Stimulated activated memory B cell treated with anti-CD40 and anti-IgM and Interleukin-4, amounts not matched to agents 10 μg/mL and 1 μg/mL and 100 μg/mL, for 72 hours (primary cell): ENCODE measurements around the gene CUBN.

Experiments
- ATAC-seq: fragments of 150-1000 bp; cut with Tn5 transposase; 2 replicates; pipeline ENCODE4 v1.10.0; 2021
- H3K27ac Mint-ChIP-seq: one replicate; pipeline ENCODE4 v1.8.0; 2022; ENCODE audit warnings: mild to moderate bottlenecking, mixed read lengths
- H3K27me3 Mint-ChIP-seq: one replicate; pipeline ENCODE4 v1.8.0; 2022; ENCODE audit warnings: mixed read lengths
- H3K36me3 Mint-ChIP-seq: one replicate; pipeline ENCODE4 v1.8.0; 2022; ENCODE audit warnings: mixed read lengths
- H3K4me1 Mint-ChIP-seq: one replicate; pipeline ENCODE4 v1.8.0; 2022; ENCODE audit warnings: mixed read lengths
- H3K4me3 Mint-ChIP-seq: one replicate; pipeline ENCODE4 v1.8.0; 2022; ENCODE audit warnings: mild to moderate bottlenecking, moderate library complexity, mixed read lengths
- H3K9me3 Mint-ChIP-seq: one replicate; pipeline ENCODE4 v1.8.0; 2022; ENCODE audit warnings: mixed read lengths

CUBN gene

GRCh38 chr10:17010363-17011145 lies 119.1 kb downstream of the CUBN start:
- Mint-ChIP-seq H3K4me3 (no peak overlapping the region), H3K27ac (no peak overlapping the region), H3K36me3 (peaks cover 11% of the 10 kb centered on the region), H3K9me3 (no peaks in the 10 kb centered on the region), H3K4me1 (no peaks in the 10 kb centered on the region), H3K27me3 (peaks cover 11% of the 10 kb centered on the region)
- no peak for ATAC-seq

GRCh38 chr10:17009212-17009700 lies 120.4 kb downstream of the CUBN start:
- no peaks in the 10 kb centered on the region for H3K9me3 Mint-ChIP-seq
- no peak for ATAC-seq
- H3K27me3 Mint-ChIP-seq, result peaks cover 24% of the 10 kb centered on the region
- H3K27ac Mint-ChIP-seq, result no peak overlapping the region
- H3K4me3 Mint-ChIP-seq, result no peak overlapping the region
- H3K36me3 Mint-ChIP-seq, result peaks cover 11% of the 10 kb centered on the region
- no peaks in the 10 kb centered on the region for H3K4me1 Mint-ChIP-seq

GRCh38 chr10:17007418-17007770 lies 122.2 kb downstream of the CUBN start:
- H3K36me3 Mint-ChIP-seq, result peaks cover 11% of the 10 kb centered on the region
- H3K27me3 Mint-ChIP-seq, result peaks cover 31% of the 10 kb centered on the region
- H3K9me3 Mint-ChIP-seq, result no peaks in the 10 kb centered on the region
- no peak overlapping the region for H3K4me3 Mint-ChIP-seq
- no peak for ATAC-seq
- no peak overlapping the region for H3K27ac Mint-ChIP-seq
- peaks cover 4% of the 10 kb centered on the region for H3K4me1 Mint-ChIP-seq

GRCh38 chr10:17006631-17007417 lies 122.8 kb downstream of the CUBN start:
- H3K4me3 Mint-ChIP-seq, result no peak overlapping the region

DNA sequence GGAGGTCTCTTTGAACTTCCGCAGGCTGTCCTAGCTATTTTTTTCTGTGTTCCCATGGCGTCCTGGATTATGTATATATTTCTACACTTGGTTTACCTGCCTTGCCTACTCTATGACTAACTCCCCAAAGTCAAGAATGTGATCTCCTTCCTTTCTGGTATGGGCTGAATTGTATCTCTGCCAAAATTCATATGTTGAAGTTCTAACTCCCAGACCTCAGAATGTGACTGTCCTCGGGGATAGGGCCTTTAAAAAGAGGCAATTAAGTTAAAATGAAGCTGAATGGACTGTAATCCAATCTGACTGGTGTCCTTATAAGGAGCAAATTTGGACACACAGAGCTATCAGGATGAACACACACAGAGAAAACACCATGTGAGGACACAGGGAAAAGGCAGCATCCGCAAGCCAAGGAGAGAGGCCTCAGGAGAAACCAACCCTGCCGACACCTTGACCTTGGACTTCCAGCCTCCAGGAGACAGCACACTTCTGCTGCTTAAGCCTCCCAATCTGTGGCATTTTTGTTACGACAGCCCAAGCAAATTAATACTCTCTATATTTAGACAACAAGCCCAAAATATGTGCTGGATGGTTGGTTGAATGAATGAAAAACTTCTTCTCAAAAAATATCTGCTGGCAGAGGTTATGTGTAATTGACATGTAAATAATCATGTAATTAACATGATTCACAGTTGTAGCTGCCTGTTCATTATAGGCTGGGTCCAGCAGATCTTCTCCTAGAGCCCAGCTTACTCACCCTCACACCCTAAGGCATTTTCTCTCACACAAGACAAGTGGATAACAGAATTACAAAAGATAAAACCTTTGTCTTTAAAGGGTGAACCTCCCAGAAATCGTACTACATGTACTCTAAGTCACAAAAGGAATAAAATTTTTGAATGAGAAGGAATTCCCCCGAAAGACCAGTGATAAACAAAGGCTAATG lies 123.7 kb downstream of the CUBN start:
- Mint-ChIP-seq H3K4me1 (peaks cover 10% of the 10 kb centered on the region), H3K36me3 (no peaks in the 10 kb centered on the region), H3K27ac (no peak overlapping the region), H3K27me3 (peaks cover 31% of the 10 kb centered on the region), H3K4me3 (no peak overlapping the region), H3K9me3 (no peaks in the 10 kb centered on the region)
- no peak for ATAC-seq

More at GRCh38 chr10:17006631-17007417, 122.8 kb downstream of the CUBN start:
- peaks cover 7% of the 10 kb centered on the region for H3K36me3 Mint-ChIP-seq
- H3K9me3 Mint-ChIP-seq, result no peaks in the 10 kb centered on the region
- peaks cover 31% of the 10 kb centered on the region for H3K27me3 Mint-ChIP-seq
- no peak overlapping the region for H3K27ac Mint-ChIP-seq
- ATAC-seq, result no peak
- H3K4me1 Mint-ChIP-seq, result peaks cover 10% of the 10 kb centered on the region

DNA sequence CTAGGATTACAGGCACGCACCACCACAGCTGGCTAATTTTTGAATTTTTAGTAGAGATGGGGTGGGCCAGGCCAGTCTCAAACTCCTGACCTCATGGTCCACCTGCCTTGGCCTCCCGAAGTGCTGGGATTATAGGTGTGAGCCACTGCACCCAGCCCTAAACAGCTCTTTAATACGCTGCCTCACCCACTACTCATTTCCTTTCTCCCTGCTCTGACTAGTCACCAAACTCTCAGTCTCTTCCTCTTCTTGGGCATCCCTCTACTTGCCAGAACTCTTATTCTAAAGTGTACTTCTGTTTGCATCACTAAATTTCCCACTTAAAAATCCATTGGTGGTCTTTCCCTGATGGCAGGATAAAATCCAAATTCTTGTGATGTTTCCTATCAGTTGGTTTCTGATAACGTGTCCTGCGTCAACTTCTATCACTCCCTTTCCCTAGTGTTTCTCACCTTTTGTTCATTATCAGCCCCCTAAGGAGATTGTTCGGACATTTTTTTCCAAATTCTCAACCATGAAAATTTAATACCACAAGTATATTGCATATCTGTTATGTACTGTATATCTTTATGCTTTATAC lies 124.7 kb downstream of the CUBN start:
- peaks cover 31% of the 10 kb centered on the region for H3K27me3 Mint-ChIP-seq
- no peaks in the 10 kb centered on the region for H3K9me3 Mint-ChIP-seq
- no peak overlapping the region for H3K4me3 Mint-ChIP-seq
- H3K4me1 Mint-ChIP-seq, result peaks cover 10% of the 10 kb centered on the region
- ATAC-seq, result no peak
- H3K36me3 Mint-ChIP-seq, result no peaks in the 10 kb centered on the region
- H3K27ac Mint-ChIP-seq, result no peak overlapping the region

- Mint-ChIP-seq H3K36me3 (no peaks in the 10 kb centered on the region), H3K27me3 (peaks cover 27% of the 10 kb centered on the region), H3K4me1 (peaks cover 10% of the 10 kb centered on the region), H3K4me3 (no peak overlapping the region), H3K9me3 (no peaks in the 10 kb centered on the region), H3K27ac (no peak overlapping the region)
- no peak for ATAC-seq
Measured at GRCh38 chr10:17003651-17004286, 125.8 kb downstream of the CUBN start.

DNA sequence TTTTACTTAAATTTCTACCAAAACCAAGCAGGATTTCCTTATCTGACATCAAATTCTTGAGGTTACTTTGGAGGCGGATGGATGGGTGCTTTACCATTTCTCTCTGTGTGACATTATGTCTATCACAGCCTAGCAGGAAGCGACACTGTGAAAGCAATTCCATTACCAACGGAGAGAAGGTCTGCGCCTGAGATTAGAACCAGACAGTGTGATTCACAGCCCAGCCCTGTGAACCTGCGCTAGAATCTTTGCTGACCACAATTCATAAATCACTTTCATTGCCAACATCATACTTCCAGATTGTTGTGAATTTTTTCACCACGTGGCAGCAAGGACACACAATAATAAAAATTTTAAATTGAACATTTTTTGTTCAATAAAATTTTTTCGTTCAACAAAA lies 126.5 kb downstream of the CUBN start:
- Mint-ChIP-seq H3K27ac (peak overlapping the region; percentile 84), H3K4me1 (peaks cover 10% of the 10 kb centered on the region), H3K4me3 (no peak overlapping the region), H3K9me3 (no peaks in the 10 kb centered on the region), H3K36me3 (no peaks in the 10 kb centered on the region), H3K27me3 (peaks cover 21% of the 10 kb centered on the region)
- peak; percentile 61 for ATAC-seq

- no peaks in the 10 kb centered on the region for H3K36me3 Mint-ChIP-seq
- ATAC-seq, result peak; percentile 71
- peak overlapping the region; percentile 84 for H3K27ac Mint-ChIP-seq
- no peaks in the 10 kb centered on the region for H3K9me3 Mint-ChIP-seq
- no peak overlapping the region for H3K4me3 Mint-ChIP-seq
- peaks cover 10% of the 10 kb centered on the region for H3K4me1 Mint-ChIP-seq
- H3K27me3 Mint-ChIP-seq, result peaks cover 20% of the 10 kb centered on the region
Measured at GRCh38 chr10:17001961-17002749, 127.5 kb downstream of the CUBN start.

- ATAC-seq, result no peak
- Mint-ChIP-seq H3K9me3 (no peaks in the 10 kb centered on the region), H3K27ac (no peak overlapping the region), H3K4me3 (no peak overlapping the region), H3K36me3 (no peaks in the 10 kb centered on the region), H3K27me3 (peaks cover 20% of the 10 kb centered on the region), H3K4me1 (peaks cover 10% of the 10 kb centered on the region)
Measured at GRCh38 chr10:17001297-17001744, 128.3 kb downstream of the CUBN start.

- H3K9me3 Mint-ChIP-seq, result no peaks in the 10 kb centered on the region
- H3K4me3 Mint-ChIP-seq, result no peak overlapping the region
- H3K4me1 Mint-ChIP-seq, result peaks cover 15% of the 10 kb centered on the region
- no peak overlapping the region for H3K27ac Mint-ChIP-seq
- ATAC-seq, result no peak
- peaks cover 13% of the 10 kb centered on the region for H3K27me3 Mint-ChIP-seq
- no peaks in the 10 kb centered on the region for H3K36me3 Mint-ChIP-seq
Measured at GRCh38 chr10:16999665-17000451, 129.8 kb downstream of the CUBN start.

DNA sequence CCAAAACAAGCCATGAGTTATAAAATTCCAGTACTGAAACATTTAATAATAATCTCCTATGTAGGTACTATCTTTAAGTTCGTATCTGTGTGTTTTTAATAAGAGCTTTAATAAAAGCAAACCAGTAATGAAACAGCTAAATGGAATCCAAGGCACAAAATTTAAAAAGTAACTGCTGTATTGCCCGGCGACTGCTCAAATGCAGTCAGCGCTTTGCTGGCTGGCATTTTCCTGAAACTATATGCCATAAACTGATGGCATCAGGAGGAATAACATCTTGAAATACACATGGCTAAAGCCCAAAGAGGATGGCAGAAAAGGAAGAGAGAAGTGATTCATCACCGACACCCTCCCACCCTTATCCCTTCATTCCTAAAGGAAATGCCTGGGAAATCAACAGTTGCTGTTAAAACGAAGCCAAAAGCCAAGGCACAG lies 133.1 kb downstream of the CUBN start:
- Mint-ChIP-seq H3K27me3 (no peaks in the 10 kb centered on the region), H3K9me3 (no peaks in the 10 kb centered on the region), H3K27ac (no peak overlapping the region), H3K4me3 (no peak overlapping the region), H3K36me3 (no peaks in the 10 kb centered on the region), H3K4me1 (peaks cover 6% of the 10 kb centered on the region)
- ATAC-seq, result no peak
